ENCODE data around the gene NBAS.
"Not testable (repeated sequence)": the region's sequence is repeated elsewhere in the genome, so short reads cannot be mapped to it uniquely, and the experiment has no call there.

DNA sequence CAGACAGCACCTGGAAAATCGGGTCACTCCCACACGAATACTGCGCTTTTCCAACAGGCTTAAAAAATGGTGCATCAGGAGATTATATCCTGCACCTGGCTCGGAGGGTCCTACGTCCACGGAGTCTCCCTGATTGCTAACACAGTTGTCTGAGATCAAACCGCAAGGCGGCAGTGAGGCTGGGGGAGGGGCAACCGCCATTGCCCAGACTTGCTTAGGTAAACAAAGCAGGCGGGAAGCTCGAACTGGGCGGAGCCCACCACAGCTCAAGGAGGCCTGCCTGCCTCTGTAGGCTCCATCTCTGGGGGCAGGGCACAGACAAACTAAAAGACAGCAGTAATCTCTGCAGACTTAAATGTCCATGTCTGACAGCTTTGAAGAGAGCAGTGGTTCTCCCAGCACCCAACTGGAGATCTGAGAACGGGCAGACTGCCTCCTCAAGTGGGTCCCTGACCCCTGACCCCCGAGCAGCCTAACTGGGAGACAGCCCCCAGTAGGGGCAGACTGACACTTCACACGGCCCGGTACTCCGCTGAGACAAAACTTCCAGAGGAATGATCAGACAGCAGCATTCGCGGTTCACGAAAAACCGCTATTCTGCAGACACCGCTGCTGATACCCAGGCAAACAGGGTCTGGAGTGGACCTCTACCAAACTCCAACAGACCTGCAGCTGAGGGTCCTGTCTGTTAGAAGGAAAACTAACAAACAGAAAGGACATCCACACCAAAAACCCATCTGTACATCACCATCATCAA lies 121.2 kb downstream of the NBAS start:
- not testable (repeated sequence) for TF ChIP-seq POLR2A (IDR thresholded peaks at IDR 0.05; ENCODE audit: low read length)
- TF ChIP-seq, protein P1, sequence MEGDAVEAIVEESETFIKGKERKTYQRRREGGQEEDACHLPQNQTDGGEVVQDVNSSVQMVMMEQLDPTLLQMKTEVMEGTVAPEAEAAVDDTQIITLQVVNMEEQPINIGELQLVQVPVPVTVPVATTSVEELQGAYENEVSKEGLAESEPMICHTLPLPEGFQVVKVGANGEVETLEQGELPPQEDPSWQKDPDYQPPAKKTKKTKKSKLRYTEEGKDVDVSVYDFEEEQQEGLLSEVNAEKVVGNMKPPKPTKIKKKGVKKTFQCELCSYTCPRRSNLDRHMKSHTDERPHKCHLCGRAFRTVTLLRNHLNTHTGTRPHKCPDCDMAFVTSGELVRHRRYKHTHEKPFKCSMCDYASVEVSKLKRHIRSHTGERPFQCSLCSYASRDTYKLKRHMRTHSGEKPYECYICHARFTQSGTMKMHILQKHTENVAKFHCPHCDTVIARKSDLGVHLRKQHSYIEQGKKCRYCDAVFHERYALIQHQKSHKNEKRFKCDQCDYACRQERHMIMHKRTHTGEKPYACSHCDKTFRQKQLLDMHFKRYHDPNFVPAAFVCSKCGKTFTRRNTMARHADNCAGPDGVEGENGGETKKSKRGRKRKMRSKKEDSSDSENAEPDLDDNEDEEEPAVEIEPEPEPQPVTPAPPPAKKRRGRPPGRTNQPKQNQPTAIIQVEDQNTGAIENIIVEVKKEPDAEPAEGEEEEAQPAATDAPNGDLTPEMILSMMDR (IDR thresholded peaks at IDR 0.05) = not testable (repeated sequence)
- TF ChIP-seq, protein P2, sequence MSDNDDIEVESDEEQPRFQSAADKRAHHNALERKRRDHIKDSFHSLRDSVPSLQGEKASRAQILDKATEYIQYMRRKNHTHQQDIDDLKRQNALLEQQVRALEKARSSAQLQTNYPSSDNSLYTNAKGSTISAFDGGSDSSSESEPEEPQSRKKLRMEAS (IDR thresholded peaks at IDR 0.05) = not testable (repeated sequence)

All from A549 (cell line).